HepG2 (cell line): Measurements from ENCODE around the gene HSP90AB1. TPM values are rescaled to one million over a fixed set of nuclear protein-coding genes. Genes with fewer than 3 reads are reported as not detected.

ENCODE experiments used
- ATAC-seq: fragments of 200-7000 bp; cut with Tn5 transposase; 3 replicates; pipeline ENCODE4 v1.9.1; 2020; ENCODE audit warnings: mild to moderate bottlenecking, moderate library complexity
- BruUV-seq: library from RNA; stranded (reverse); fragments of 400-500 nt; replicated peaks from 2 replicates; lab custom pipeline; 2021; lab: Mats Ljungman, UMichigan
- CTCF ChIA-PET: fragments of 300-600 bp; formaldehyde crosslinking; extraction: SDS; loops from one replicate; lab custom pipeline; 2021; ENCODE audit warnings: low total read pairs, inconsistent platforms, low intra/inter-chr PET ratio; lab: Yijun Ruan, JAX
- POLR2A ChIA-PET: fragments of 350-600 bp; sonication (Branson Sonifier 250); formaldehyde crosslinking; loops from one replicate; lab custom pipeline; 2020; ENCODE audit warnings: antibody characterized with exemption, inconsistent platforms; lab: Yijun Ruan, JAX
- DNase-seq: peaks from one replicate; pipeline ENCODE4 v3.0.0-alpha.2; 2015; ENCODE audit warnings: low spot score
- FAIRE-seq: peaks from 3 replicates; lab custom pipeline; 2011; peaks lifted over from hg19 to GRCh38; lab: Jason Lieb, UNC
- H2AFZ ChIP-seq: one replicate; pipeline ENCODE4 v1.6.1; 2011; ENCODE audit warnings: low read length, inconsistent platforms
- H3K27ac ChIP-seq: fragments of 300-600 bp; 3 replicates; pipeline ENCODE4 v1.8.0; 2011; ENCODE audit warnings: mixed run types, mild to moderate bottlenecking, mixed read lengths, low read length, inconsistent platforms; ENCODE audit not compliant: insufficient read depth; ENCODE audit errors: extremely low read length
- H3K27me3 ChIP-seq, 2 experiments: fragments of 200-600 bp in 1 of 2; 2 replicates in 1 of 2; 3 replicates in 1 of 2; pipeline versions ENCODE4 v1.6.0 to v1.8.0; 2011; ENCODE audit warnings: low read length in 2 of 2, mild to moderate bottlenecking in 2 of 2, moderate library complexity in 2 of 2, inconsistent platforms in 1 of 2; ENCODE audit not compliant: insufficient read depth in 2 of 2, control insufficient read depth in 1 of 2
- H3K36me3 ChIP-seq, 2 experiments: fragments of 200-600 bp in 1 of 2; replicated peaks in 1 of 2; 2 replicates in 1 of 2; 3 replicates in 1 of 2; pipeline versions ENCODE4 v1.5.1 to v1.8.0; 2011; ENCODE audit warnings: low read length in 2 of 2, inconsistent platforms in 1 of 2; ENCODE audit not compliant: insufficient read depth in 2 of 2, control insufficient read depth in 1 of 2
- H3K4me1 ChIP-seq: 2 replicates; pipeline ENCODE4 v1.5.1; 2012; ENCODE audit warnings: low read length, inconsistent platforms; ENCODE audit not compliant: insufficient read depth
- H3K4me2 ChIP-seq: 2 replicates; pipeline ENCODE4 v1.6.0; 2011; ENCODE audit warnings: low read depth, low read length, inconsistent platforms
- H3K4me3 ChIP-seq, 3 experiments: fragments of 200-600 bp in 1 of 3; sonication (generic), shearing (Covaris generic) in 1 of 3; replicated peaks in 1 of 3; 2 replicates each; pipeline ENCODE4 v1.5.1; 2011 to 2016; ENCODE audit warnings: low read length in 3 of 3, inconsistent platforms in 2 of 3, low read depth in 2 of 3, mild to moderate bottlenecking in 2 of 3, control low read depth in 1 of 3, mixed read lengths in 1 of 3; ENCODE audit not compliant: insufficient read depth in 1 of 3
- H3K79me2 ChIP-seq: one replicate; pipeline ENCODE4 v1.6.1; 2011; ENCODE audit warnings: low read length, inconsistent platforms; ENCODE audit not compliant: insufficient read depth
- H3K9ac ChIP-seq: 2 replicates; pipeline ENCODE4 v1.6.0; 2011; ENCODE audit warnings: mild to moderate bottlenecking, low read depth, low read length, inconsistent platforms; ENCODE audit not compliant: insufficient read depth
- H3K9me3 ChIP-seq: 2 replicates; pipeline ENCODE4 v1.5.1; 2012; ENCODE audit warnings: mild to moderate bottlenecking, low read length
- H4K20me1 ChIP-seq: 2 replicates; pipeline ENCODE4 v1.6.0; 2011; ENCODE audit warnings: inconsistent platforms, mild to moderate bottlenecking, low read length, moderate library complexity; ENCODE audit not compliant: insufficient read depth
- ARNT ChIP-seq: fragments of 450-650 bp; IDR thresholded peaks from 2 replicates; pipeline ENCODE4 v1.6.1; 2017
- EHMT2 ChIP-seq: fragments of 200-600 bp; sonication (generic); IDR thresholded peaks from 2 replicates; pipeline ENCODE4 v1.7.0; 2017; ENCODE audit warnings: antibody characterized with exemption, low read depth, low read length, borderline replicate concordance
- FOXM1 ChIP-seq: sonication (generic); formaldehyde crosslinking; IDR thresholded peaks from 2 replicates; pipeline ENCODE4 v1.5.0; 2020; ENCODE audit warnings: missing genetic modification reagents
- HOXA3 ChIP-seq: sonication (generic); formaldehyde crosslinking; IDR thresholded peaks from 2 replicates; pipeline ENCODE4 v1.5.0; 2020; ENCODE audit warnings: missing genetic modification reagents
- KLF16 ChIP-seq, 2 experiments: sonication (generic) in 1 of 2; formaldehyde crosslinking in 1 of 2; IDR thresholded peaks; 2 replicates each; pipeline versions ENCODE4 v1.6.1 to v1.8.0; 2016 to 2023; ENCODE audit warnings: missing genetic modification reagents in 2 of 2, missing compliant biosample characterization in 1 of 2
- MATR3 ChIP-seq: sonication (generic); formaldehyde crosslinking; IDR thresholded peaks from 2 replicates; pipeline ENCODE4 v1.4.0; 2020; ENCODE audit warnings: missing genetic modification reagents
- MED8 ChIP-seq: sonication (generic); formaldehyde crosslinking; IDR thresholded peaks from 2 replicates; pipeline ENCODE4 v1.8.1; 2023; ENCODE audit warnings: mild to moderate bottlenecking, missing genetic modification reagents; ENCODE audit not compliant: insufficient replicate concordance
- MIER2 ChIP-seq: IDR thresholded peaks from 2 replicates; pipeline ENCODE4 v1.6.1; 2016; ENCODE audit warnings: missing biosample characterization, missing genetic modification reagents
- SAP130 ChIP-seq: IDR thresholded peaks from 2 replicates; pipeline ENCODE4 v1.6.1; 2016; ENCODE audit warnings: low read depth
- SIN3A ChIP-seq: IDR thresholded peaks from 2 replicates; pipeline ENCODE4 v1.6.1; 2011; ENCODE audit warnings: low read depth, mild to moderate bottlenecking, control low read depth, low read length, borderline replicate concordance
- WIZ ChIP-seq: sonication (generic); formaldehyde crosslinking; IDR thresholded peaks from 2 replicates; pipeline ENCODE4 v1.5.1; 2020; ENCODE audit warnings: mild to moderate bottlenecking, missing genetic modification reagents
- ZNF331 ChIP-seq: sonication (generic); formaldehyde crosslinking; IDR thresholded peaks from 2 replicates; pipeline ENCODE4 v1.4.0; 2020; ENCODE audit warnings: missing genetic modification reagents
- ZNF605 ChIP-seq: sonication (generic); formaldehyde crosslinking; IDR thresholded peaks from 2 replicates; pipeline ENCODE4 v1.8.0; 2022; ENCODE audit warnings: mild to moderate bottlenecking, missing genetic modification reagents
- WGBS: methylation state at CpG from one replicate; pipeline ENCODE4 v1.1.6; 2017; ENCODE audit warnings: low lambda C conversion rate; 5-methylcytosine and 5-hydroxymethylcytosine counted together
- in situ Hi-C: cut with HindIII; loops from 2 replicates; pipeline ENCODE4 v1.10.0; 2017; ENCODE audit warnings: low pct_unique_long_range_greater_than_20kb; ENCODE audit not compliant: extremely low pct_ligation_motif_present
- intact Hi-C: fragments of 100-400 bp; cut with micrococcal nuclease; formaldehyde crosslinking; loops from one replicate; pipeline ENCODE4 v1.10.0; 2022; ENCODE audit not compliant: unreplicated experiment
- polyA plus RNA-seq, 8 experiments: library from polyadenylated mRNA; depleted of rRNA in 3 of 8; stranded (reverse) in 7 of 8; unstranded in 1 of 8; fragments of >200 nt; fragmentation: Illumina TruSeq in 4 of 8; extraction: Trizol in 4 of 8; gene quantifications; 2 replicates each; pipeline versions ENCODE4 v1.2.1 to v1.2.3, GENCODE V29; 2011 to 2016; ENCODE audit warnings: low read depth in 4 of 8, missing spikeins in 1 of 8, mixed read lengths in 1 of 8; ENCODE audit not compliant: insufficient read depth in 1 of 8
- total RNA-seq, 5 experiments: library from RNA; depleted of rRNA; stranded (reverse); fragments of >200 nt; fragmentation: Illumina TruSeq; extraction: Trizol; gene quantifications; 2 replicates each; pipeline ENCODE4 v1.2.3, GENCODE V29; 2016; ENCODE audit warnings: low read depth in 1 of 5
- TF ChIP-seq, protein P1 (sequence below): sonication (generic); formaldehyde crosslinking; IDR thresholded peaks from 2 replicates; pipeline ENCODE4 v1.4.0; 2020; ENCODE audit warnings: missing genetic modification reagents
- TF ChIP-seq, protein P2 (sequence below): sonication (generic); formaldehyde crosslinking; IDR thresholded peaks from 2 replicates; pipeline ENCODE4 v1.4.0; 2020; ENCODE audit warnings: missing genetic modification reagents
- TF ChIP-seq, protein P3 (sequence below): sonication (generic); IDR thresholded peaks from 2 replicates; pipeline ENCODE4 v1.6.1; 2016; ENCODE audit warnings: low read depth, borderline replicate concordance

Gene HSP90AB1
- total and polyA plus RNA-seq, 2 of the 13 experiments (the other 11 are each of a cell fraction or from before 2014, with no cell fraction given) = 1,325 to 1,472 TPM

DNA sequence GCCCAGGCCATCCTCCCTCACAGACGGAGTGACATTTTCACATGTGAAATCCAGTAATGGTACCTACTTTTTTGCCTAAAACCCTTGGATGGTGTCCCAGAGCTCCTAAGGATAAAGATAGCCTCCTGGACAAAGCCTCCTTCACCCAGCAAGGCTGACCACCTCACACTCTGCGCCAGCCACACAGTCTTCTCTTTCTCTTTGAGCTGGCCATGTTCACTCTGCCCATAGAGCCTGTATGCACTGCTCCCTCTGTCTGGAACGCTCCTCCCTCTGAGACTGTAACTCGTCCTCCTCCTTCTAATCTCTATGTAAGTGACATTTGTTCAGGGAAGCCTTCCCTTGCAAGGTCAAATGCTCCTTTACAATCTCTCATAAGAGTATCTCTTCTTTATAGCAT, 38.0 kb downstream of the HSP90AB1 start (continued):
- TF ChIP-seq, protein P1, sequence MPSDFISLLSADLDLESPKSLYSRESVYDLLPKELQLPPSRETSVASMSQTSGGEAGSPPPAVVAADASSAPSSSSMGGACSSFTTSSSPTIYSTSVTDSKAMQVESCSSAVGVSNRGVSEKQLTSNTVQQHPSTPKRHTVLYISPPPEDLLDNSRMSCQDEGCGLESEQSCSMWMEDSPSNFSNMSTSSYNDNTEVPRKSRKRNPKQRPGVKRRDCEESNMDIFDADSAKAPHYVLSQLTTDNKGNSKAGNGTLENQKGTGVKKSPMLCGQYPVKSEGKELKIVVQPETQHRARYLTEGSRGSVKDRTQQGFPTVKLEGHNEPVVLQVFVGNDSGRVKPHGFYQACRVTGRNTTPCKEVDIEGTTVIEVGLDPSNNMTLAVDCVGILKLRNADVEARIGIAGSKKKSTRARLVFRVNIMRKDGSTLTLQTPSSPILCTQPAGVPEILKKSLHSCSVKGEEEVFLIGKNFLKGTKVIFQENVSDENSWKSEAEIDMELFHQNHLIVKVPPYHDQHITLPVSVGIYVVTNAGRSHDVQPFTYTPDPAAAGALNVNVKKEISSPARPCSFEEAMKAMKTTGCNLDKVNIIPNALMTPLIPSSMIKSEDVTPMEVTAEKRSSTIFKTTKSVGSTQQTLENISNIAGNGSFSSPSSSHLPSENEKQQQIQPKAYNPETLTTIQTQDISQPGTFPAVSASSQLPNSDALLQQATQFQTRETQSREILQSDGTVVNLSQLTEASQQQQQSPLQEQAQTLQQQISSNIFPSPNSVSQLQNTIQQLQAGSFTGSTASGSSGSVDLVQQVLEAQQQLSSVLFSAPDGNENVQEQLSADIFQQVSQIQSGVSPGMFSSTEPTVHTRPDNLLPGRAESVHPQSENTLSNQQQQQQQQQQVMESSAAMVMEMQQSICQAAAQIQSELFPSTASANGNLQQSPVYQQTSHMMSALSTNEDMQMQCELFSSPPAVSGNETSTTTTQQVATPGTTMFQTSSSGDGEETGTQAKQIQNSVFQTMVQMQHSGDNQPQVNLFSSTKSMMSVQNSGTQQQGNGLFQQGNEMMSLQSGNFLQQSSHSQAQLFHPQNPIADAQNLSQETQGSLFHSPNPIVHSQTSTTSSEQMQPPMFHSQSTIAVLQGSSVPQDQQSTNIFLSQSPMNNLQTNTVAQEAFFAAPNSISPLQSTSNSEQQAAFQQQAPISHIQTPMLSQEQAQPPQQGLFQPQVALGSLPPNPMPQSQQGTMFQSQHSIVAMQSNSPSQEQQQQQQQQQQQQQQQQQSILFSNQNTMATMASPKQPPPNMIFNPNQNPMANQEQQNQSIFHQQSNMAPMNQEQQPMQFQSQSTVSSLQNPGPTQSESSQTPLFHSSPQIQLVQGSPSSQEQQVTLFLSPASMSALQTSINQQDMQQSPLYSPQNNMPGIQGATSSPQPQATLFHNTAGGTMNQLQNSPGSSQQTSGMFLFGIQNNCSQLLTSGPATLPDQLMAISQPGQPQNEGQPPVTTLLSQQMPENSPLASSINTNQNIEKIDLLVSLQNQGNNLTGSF = no peak
- no peak for TF ChIP-seq ZNF605 (CRISPR knock-in tag)
- TF ChIP-seq, all 625 proteins: peak for 0

DNA sequence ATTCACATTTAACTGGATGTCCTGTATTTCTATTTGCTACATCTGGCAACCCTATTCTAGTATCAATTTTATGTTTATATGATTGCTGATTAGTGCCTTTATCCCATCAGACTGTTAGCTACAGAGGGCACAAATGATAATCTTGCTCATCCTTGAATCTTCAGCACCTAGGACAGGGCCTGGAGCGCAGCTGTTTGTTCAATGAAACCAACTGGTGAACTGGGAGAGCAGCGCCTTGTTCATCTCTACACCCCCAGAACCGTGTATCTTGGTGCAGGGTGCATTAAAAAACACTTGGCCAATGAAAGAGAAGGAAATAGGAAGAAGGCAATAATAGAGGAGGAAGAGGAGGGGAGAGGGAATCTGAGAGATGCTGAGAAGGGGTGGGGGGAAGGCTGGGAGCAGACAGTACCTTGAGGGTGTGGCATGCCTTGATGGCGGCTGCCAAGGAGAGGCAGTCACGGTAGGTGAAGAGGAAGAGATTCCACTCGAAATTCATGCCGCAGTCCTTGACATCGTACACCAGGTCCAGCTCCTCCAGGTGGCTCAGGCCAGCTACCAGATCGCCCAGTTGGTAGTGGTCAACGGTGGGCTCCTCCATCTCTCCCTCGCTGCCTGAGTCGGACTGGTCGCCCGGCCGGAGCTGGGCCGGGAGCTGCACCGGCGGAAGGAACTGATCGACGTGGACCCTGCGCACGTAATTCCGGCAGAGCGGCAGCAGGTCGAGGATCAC, 38.8 kb downstream of the HSP90AB1 start:
- Histone ChIP-seq H3K9ac (no peak overlapping the region), H3K27me3 (peaks cover 1 to 75% of the 10 kb centered on the region in 2 experiments), H3K4me1 (no peaks in the 10 kb centered on the region), H3K36me3 (no peaks in the 10 kb centered on the region), H2AFZ (no peak overlapping the region), H3K4me2 (no peak overlapping the region), H4K20me1 (no peaks in the 10 kb centered on the region; the same call in 1 of the 2 replicates), H3K79me2 (no peaks in the 10 kb centered on the region), H3K9me3 (no peaks in the 10 kb centered on the region), H3K27ac (no peak overlapping the region), H3K4me3 (no peak overlapping the region)
- intact Hi-C loops = no loop called here
- CTCF ChIA-PET = no interaction called here
- ATAC-seq (peak; percentile 36; the same call in 2 of the 3 replicates), DNase-seq (no peak), FAIRE-seq (no peak)
- in situ Hi-C loops = no loop called here
- WGBS = 57% methylated on average over 25 of the region's 25 CpGs
- POLR2A ChIA-PET = no interaction called here
- no TSS peak for BruUV-seq
- TF ChIP-seq SIN3A = 0 out of 2 replicates have a peak, but pooled peaks have one; percentile 37
- 0 out of 2 replicates have a peak, but pooled peaks have one; percentile 38 for TF ChIP-seq MATR3 (CRISPR knock-in tag)
- 0 out of 2 replicates have a peak, but pooled peaks have one; percentile 45 for TF ChIP-seq WIZ (CRISPR knock-in tag)
- TF ChIP-seq MIER2 (CRISPR knock-in tag) = peak; percentile 97
- 0 out of 2 replicates have a peak, but pooled peaks have one; percentile 28 for TF ChIP-seq SAP130 (CRISPR knock-in tag)
- TF ChIP-seq MED8 (CRISPR knock-in tag) = no peak
- TF ChIP-seq ZNF331 = 0 out of 2 replicates have a peak, but pooled peaks have one; percentile 37
- peak; percentile 94 for TF ChIP-seq EHMT2
- no peak for TF ChIP-seq HOXA3
- TF ChIP-seq, protein P2, sequence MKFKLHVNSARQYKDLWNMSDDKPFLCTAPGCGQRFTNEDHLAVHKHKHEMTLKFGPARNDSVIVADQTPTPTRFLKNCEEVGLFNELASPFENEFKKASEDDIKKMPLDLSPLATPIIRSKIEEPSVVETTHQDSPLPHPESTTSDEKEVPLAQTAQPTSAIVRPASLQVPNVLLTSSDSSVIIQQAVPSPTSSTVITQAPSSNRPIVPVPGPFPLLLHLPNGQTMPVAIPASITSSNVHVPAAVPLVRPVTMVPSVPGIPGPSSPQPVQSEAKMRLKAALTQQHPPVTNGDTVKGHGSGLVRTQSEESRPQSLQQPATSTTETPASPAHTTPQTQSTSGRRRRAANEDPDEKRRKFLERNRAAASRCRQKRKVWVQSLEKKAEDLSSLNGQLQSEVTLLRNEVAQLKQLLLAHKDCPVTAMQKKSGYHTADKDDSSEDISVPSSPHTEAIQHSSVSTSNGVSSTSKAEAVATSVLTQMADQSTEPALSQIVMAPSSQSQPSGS (CRISPR knock-in tag) = no peak
- TF ChIP-seq KLF16 (CRISPR knock-in tag; IDR thresholded peaks at IDR 0.05) = no peak
- TF ChIP-seq, protein P3, sequence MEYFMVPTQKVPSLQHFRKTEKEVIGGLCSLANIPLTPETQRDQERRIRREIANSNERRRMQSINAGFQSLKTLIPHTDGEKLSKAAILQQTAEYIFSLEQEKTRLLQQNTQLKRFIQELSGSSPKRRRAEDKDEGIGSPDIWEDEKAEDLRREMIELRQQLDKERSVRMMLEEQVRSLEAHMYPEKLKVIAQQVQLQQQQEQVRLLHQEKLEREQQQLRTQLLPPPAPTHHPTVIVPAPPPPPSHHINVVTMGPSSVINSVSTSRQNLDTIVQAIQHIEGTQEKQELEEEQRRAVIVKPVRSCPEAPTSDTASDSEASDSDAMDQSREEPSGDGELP = peak; percentile 70; the same call in 1 of the 2 replicates
- no peak for TF ChIP-seq FOXM1 (CRISPR knock-in tag)
- TF ChIP-seq ARNT = no peak
